Heart left ventricle (tissue), 16 donors: ENCODE data around the gene ANXA3. TPM values are rescaled to one million over a fixed set of nuclear protein-coding genes. Genes with fewer than 3 reads are reported as not detected.

Source experiments
- ATAC-seq, 4 donors: fragments of 200-7000 bp; cut with Tn5 transposase; one replicate each; pipeline ENCODE4 v1.9.1; 2020 to 2022; ENCODE audit warnings: moderate library complexity in 4 of 4, mild to moderate bottlenecking in 3 of 4, moderate number of reproducible peaks in 1 of 4
- DNase-seq, 5 donors: peaks; one replicate each; pipeline ENCODE4 v3.0.0-alpha.2; 2020
- H3K27ac ChIP-seq, 12 donors: fragments of 200-600 bp; sonication (generic) in 4 of 12; one replicate each; pipeline versions ENCODE4 v1.5.0 to v1.8.0; 2016 to 2022; ENCODE audit warnings: mild to moderate bottlenecking in 2 of 12
- H3K27me3 ChIP-seq, 9 donors: fragments of 200-600 bp; sonication (generic) in 2 of 9; one replicate each; pipeline versions ENCODE4 v1.5.1 to v1.8.0; 2016 to 2022; ENCODE audit warnings: mild to moderate bottlenecking in 3 of 9
- H3K36me3 ChIP-seq, 9 donors: fragments of 200-600 bp; sonication (generic) in 2 of 9; one replicate each; pipeline versions ENCODE4 v1.5.0 to v1.8.0; 2018 to 2022; ENCODE audit warnings: mild to moderate bottlenecking in 2 of 9
- H3K4me1 ChIP-seq, 12 donors: fragments of 200-600 bp; sonication (generic) in 4 of 12; one replicate each; pipeline versions ENCODE4 v1.5.0 to v1.8.0; 2016 to 2022; ENCODE audit warnings: mild to moderate bottlenecking in 3 of 12
- H3K4me3 ChIP-seq, 12 donors: fragments of 200-600 bp; sonication (generic) in 4 of 12; one replicate each; pipeline versions ENCODE4 v1.5.0 to v1.8.0; 2017 to 2022; ENCODE audit warnings: mild to moderate bottlenecking in 9 of 12, moderate library complexity in 4 of 12
- H3K9me3 ChIP-seq, 12 donors: fragments of 200-600 bp; sonication (generic) in 4 of 12; one replicate each; pipeline versions ENCODE4 v1.5.0 to v1.8.0; 2016 to 2022; ENCODE audit warnings: mild to moderate bottlenecking in 1 of 12
- CTCF ChIP-seq, 12 donors: fragments of 200-600 bp; sonication (generic) in 4 of 12; IDR thresholded peaks; one replicate each; pipeline versions ENCODE4 v1.5.0 to v1.8.0; 2018 to 2022; ENCODE audit warnings: antibody characterized with exemption in 12 of 12, mild to moderate bottlenecking in 5 of 12
- POLR2A ChIP-seq, 2 donors: fragments of 450-650 bp; IDR thresholded peaks; one replicate each; pipeline ENCODE4 v1.6.1; 2017; ENCODE audit warnings: antibody characterized with exemption in 2 of 2, mild to moderate bottlenecking in 2 of 2, moderate library complexity in 2 of 2
- WGBS, 4 donors: extraction: QIAGEN DNeasy Blood & Tissue Kit in 2 of 4; methylation state at CpG; one replicate each; pipeline versions ENCODE4 v1.1.5 to v1.1.7; 2013 to 2018; 5-methylcytosine and 5-hydroxymethylcytosine counted together
- intact Hi-C, 10 donors: fragments of 100-400 bp; cut with DNase I; formaldehyde crosslinking; loops; one replicate each; pipeline versions ENCODE4 v1.11.1 to v1.14.2; 2022
- polyA plus RNA-seq, 2 donors: library from polyadenylated mRNA; stranded (reverse); fragments of 200-250 nt; gene quantifications; one replicate each; pipeline ENCODE4 v1.2.3, GENCODE V29; 2013
- total RNA-seq, 9 donors: library from RNA; depleted of rRNA in 2 of 9; stranded (reverse); fragments of >200 nt in 2 of 9; fragmentation: NEBNext Ultra II Directional in 3 of 9; extraction: Animal tissue kit (Norgen Biotek cat#: 25700) in 3 of 9; gene quantifications; one replicate each; pipeline versions ENCODE4 v1.1.0 to v1.2.4, GENCODE V29; 2016 to 2023
- donor health status: ischemic (EF 13 %, LVEDD 7.1; RV severe dilation, severe dysfunction).
- donor health status: healthy with polysubstance abuse.
- donor health status: DM: no; HTN: yes; CAD: no.
- donor health status: DM: no; HTN: no; CAD: no.
- donor health status: ischemic (EF 25% LVEDD 6.9; RV normal size, moderate dysfunction).
- donor health status: ischemic (EF 25% LVEDD 5.7; RV mildly dilated, moderate dysfunction).
- donor health status: healthy.
- donor health status: DM: yes; HTN: yes; CAD: no.
- donor health status: ischemic (EF 35%, LVEDD 5.7; RV mildly dilated, moderate dysfunction).
- donor health status: nonischemic (EF 11% LVEDD 7.7; RV severe dilation, severe dysfunction).
- donor health status: DM: yes; HTN: yes; CAD: no.
- donor health status: PGD.
- donor health status: ischemic (EF 29% LVEDD 5.4; RV normal size, mild dysfunction).
- donor health status: nonischemic (EF 23%, LVEDD 6.1; RV moderate dilation, normal function).

Gene ANXA3
- total and polyA plus RNA-seq, 11 donors = 12.9 to 119 (median 28.7) TPM

GRCh38 chr4:78518561-78518960 is 33.0 kb upstream of the ANXA3 start:
- H3K9me3 ChIP-seq = no peaks in the 10 kb centered on the region
- DNase-seq (no peak), ATAC-seq (no peak)
- 42 to 70% (median 48%) methylated on average over 3 of the region's 3 CpGs for WGBS, 4 donors
- TF ChIP-seq POLR2A (IDR thresholded peaks at IDR 0.05) (no peak), CTCF (IDR thresholded peaks at IDR 0.05) (no peak)
- H3K4me1 ChIP-seq = peaks cover 0 to 17% (median 0%) of the 10 kb centered on the region in 12 donors
- H3K27me3 ChIP-seq = no peaks in the 10 kb centered on the region
- H3K36me3 ChIP-seq = no peaks in the 10 kb centered on the region
- H3K27ac ChIP-seq = no peak overlapping the region
- intact Hi-C loops = loop anchor here in 9 of 10 donors (2.0 to 10.0 kb wide), 10 partner anchors 34 to 561 kb away; partner anchors contain the start of genes ANXA3 (in 1 of the 9) and FRAS1 (in 1 of the 9)
- no peak overlapping the region for H3K4me3 ChIP-seq

GRCh38 chr4:78519962-78520361 is 31.6 kb upstream of the ANXA3 start:
- intact Hi-C loops = loop anchor here (2.0 to 10.0 kb wide), 11 partner anchors 32 to 563 kb away; partner anchors contain the start of genes ANXA3 (in 1 of the 10) and FRAS1 (in 1 of the 10)
- peaks cover 0 to 17% (median 0%) of the 10 kb centered on the region in 12 donors for H3K4me1 ChIP-seq
- 85 to 90% (median 88%) methylated on average over 3 of the region's 3 CpGs for WGBS, 4 donors
- no peak overlapping the region for H3K4me3 ChIP-seq
- H3K27ac ChIP-seq = peak overlapping the region in 2 of 12 donors; percentile 37 to 54
- H3K9me3 ChIP-seq = no peaks in the 10 kb centered on the region
- no peaks in the 10 kb centered on the region for H3K36me3 ChIP-seq
- DNase-seq = no peak
- no peaks in the 10 kb centered on the region for H3K27me3 ChIP-seq
- no peak for TF ChIP-seq POLR2A (IDR thresholded peaks at IDR 0.05)
- TF ChIP-seq CTCF (IDR thresholded peaks at IDR 0.05) = no peak
- ATAC-seq = no peak

- no peaks in the 10 kb centered on the region for H3K36me3 ChIP-seq
- no peak for DNase-seq
- WGBS, 4 donors = 42 to 53% (median 49%) methylated on average over 3 of the region's 3 CpGs
- no peaks in the 10 kb centered on the region for H3K9me3 ChIP-seq
- no peak for TF ChIP-seq POLR2A (IDR thresholded peaks at IDR 0.05)
- no peak for TF ChIP-seq CTCF (IDR thresholded peaks at IDR 0.05)
- intact Hi-C loops = loop anchor here in 3 of 10 donors (5.0 to 10.0 kb wide), 3 partner anchors 341 to 559 kb away; no protein-coding TSS in a partner anchor
- peak in 2 of 4 donors; percentile 18 to 53 for ATAC-seq
- peak overlapping the region in 4 of 12 donors; percentile 4 to 54 (median 30) for H3K27ac ChIP-seq
- H3K4me3 ChIP-seq = no peak overlapping the region
- H3K4me1 ChIP-seq = peaks cover 0 to 17% (median 0%) of the 10 kb centered on the region in 12 donors
- no peaks in the 10 kb centered on the region for H3K27me3 ChIP-seq
Observed at GRCh38 chr4:78520808-78521226, 30.8 kb upstream of the ANXA3 start.

- WGBS, 4 donors = 0 to 97% (median 48%) methylated on average over 1 of the region's 1 CpG
- no peaks in the 10 kb centered on the region for H3K36me3 ChIP-seq
- H3K27ac ChIP-seq = no peak overlapping the region
- no peaks in the 10 kb centered on the region for H3K9me3 ChIP-seq
- no peak for TF ChIP-seq POLR2A (IDR thresholded peaks at IDR 0.05)
- no peak for TF ChIP-seq CTCF (IDR thresholded peaks at IDR 0.05)
- intact Hi-C loops = loop anchor here in 3 of 10 donors (5.0 to 10.0 kb wide), 3 partner anchors 338 to 562 kb away; no protein-coding TSS in a partner anchor
- no peak for ATAC-seq
- peaks cover 0 to 13% (median 0%) of the 10 kb centered on the region in 12 donors for H3K4me1 ChIP-seq
- no peaks in the 10 kb centered on the region for H3K27me3 ChIP-seq
- DNase-seq = no peak
- no peak overlapping the region for H3K4me3 ChIP-seq
Observed at GRCh38 chr4:78524009-78524408, 27.6 kb upstream of the ANXA3 start.
